Measurements from ENCODE around the gene VAPB. TPM values are rescaled to one million over a fixed set of nuclear protein-coding genes. Genes with fewer than 3 reads are reported as not detected.

VAPB gene
- total and polyA plus RNA-seq, 2 of the 4 experiments (the other 2 are of a cell fraction) = 9.1 to 26.0 TPM

DNA sequence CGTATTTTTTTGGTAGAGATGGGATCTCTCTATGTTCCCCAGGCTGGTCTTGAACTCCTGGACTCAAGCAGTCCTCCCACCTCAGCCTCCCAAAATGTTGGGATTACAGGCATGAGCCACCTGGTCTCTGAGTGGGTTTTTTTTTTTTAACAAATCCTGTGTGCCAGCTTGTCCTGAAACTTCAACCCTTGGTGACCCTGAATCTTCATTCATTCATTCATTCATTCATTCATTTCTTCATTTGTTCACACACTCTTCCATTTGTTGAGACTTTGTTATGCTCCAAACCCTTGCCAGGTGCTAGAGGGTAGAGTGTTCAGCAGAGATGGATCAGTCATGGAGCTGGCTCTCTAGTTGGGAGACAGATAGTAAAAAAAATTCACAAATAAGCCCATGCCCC is 12.0 kb upstream of the VAPB start:
- H2AK5ac ChIP-seq (ENCODE audit: low read depth, low read length) = no peak overlapping the region
- H3K14ac ChIP-seq (replicated peaks; ENCODE audit: low read depth, low read length) = no peak overlapping the region
- no peaks in the 10 kb centered on the region; the same call in 1 of the 2 replicates for H3K4me1 ChIP-seq (ENCODE audit: control insufficient read depth, insufficient read depth, low read length)
- H3K27me3 ChIP-seq (ENCODE audit: control insufficient read depth, insufficient read depth, low read length) = 0 out of 2 replicates have a peak, but pooled peaks cover 2% of the 10 kb centered on the region
- H2BK20ac ChIP-seq (ENCODE audit: low read depth, low read length) = no peak overlapping the region
- H3K36me3 ChIP-seq (ENCODE audit: control insufficient read depth, insufficient read depth, low read length) = no peaks in the 10 kb centered on the region
- DNase-seq = no peak
- no peak overlapping the region for H3K18ac ChIP-seq (ENCODE audit: low read depth, low read length)
- H3K79me1 ChIP-seq (ENCODE audit: low read depth in 1 of 2, low read length in 2 of 2) = no peaks in the 10 kb centered on the region
- POLR2A ChIA-PET (ENCODE audit: unreplicated experiment) = interaction anchor here (0.9 kb wide), 1 partner anchor 12 kb away, joined by 5 read pairs; the partner anchor contains the start of gene VAPB
- H4K91ac ChIP-seq (ENCODE audit: insufficient read depth, low read depth, low read length) = no peak overlapping the region
- in situ Hi-C loops (cut with MboI; ENCODE audit: low sequenced_read_pairs) = no loop called here
- no peak overlapping the region for H3K9ac ChIP-seq (ENCODE audit: low read depth, low read length)
- no peak for ATAC-seq (ENCODE audit: low read depth)
- TF ChIP-seq, protein P1, sequence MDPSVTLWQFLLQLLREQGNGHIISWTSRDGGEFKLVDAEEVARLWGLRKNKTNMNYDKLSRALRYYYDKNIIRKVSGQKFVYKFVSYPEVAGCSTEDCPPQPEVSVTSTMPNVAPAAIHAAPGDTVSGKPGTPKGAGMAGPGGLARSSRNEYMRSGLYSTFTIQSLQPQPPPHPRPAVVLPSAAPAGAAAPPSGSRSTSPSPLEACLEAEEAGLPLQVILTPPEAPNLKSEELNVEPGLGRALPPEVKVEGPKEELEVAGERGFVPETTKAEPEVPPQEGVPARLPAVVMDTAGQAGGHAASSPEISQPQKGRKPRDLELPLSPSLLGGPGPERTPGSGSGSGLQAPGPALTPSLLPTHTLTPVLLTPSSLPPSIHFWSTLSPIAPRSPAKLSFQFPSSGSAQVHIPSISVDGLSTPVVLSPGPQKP (IDR thresholded peaks at IDR 0.05; ENCODE audit: borderline replicate concordance, low read depth, low read length) = no peak
- WGBS, 2 experiments (ENCODE audit: extremely low coverage in 2 of 2, insufficient read length in 1 of 2) = no CpG with 5 or more reads among the region's 1 CpG
- H3K4me2 ChIP-seq (ENCODE audit: low read depth, low read length) = no peak overlapping the region
- dilution Hi-C loops (cut with HindIII; ENCODE audit: low sequenced_read_pairs, unreplicated experiment) = no loop called here
- H3K4me3 ChIP-seq (ENCODE audit: insufficient read depth, low read depth, low read length) = no peak overlapping the region
- no peak overlapping the region for H4K5ac ChIP-seq (ENCODE audit: low read depth, low read length)
- no peaks in the 10 kb centered on the region for H4K20me1 ChIP-seq (ENCODE audit: insufficient read depth, low read length)
- H3K23ac ChIP-seq (ENCODE audit: low read depth, low read length) = no peak overlapping the region
- CTCF ChIA-PET = interaction anchor here (0.6 to 0.8 kb wide), 2 partner anchors 10 to 21 kb away, joined by 3 read pairs; no protein-coding TSS in a partner anchor
- H2BK15ac ChIP-seq (ENCODE audit: low read depth, low read length) = no peak overlapping the region
- H2BK120ac ChIP-seq (ENCODE audit: low read depth, low read length) = no peak overlapping the region
- no peak overlapping the region for H3K27ac ChIP-seq (ENCODE audit: insufficient read depth, low read length)
- H3K56ac ChIP-seq (ENCODE audit: extremely low read depth, insufficient read depth, low read length) = no peak overlapping the region
- H2BK5ac ChIP-seq (ENCODE audit: low read depth, low read length, poor library complexity, severe bottlenecking) = no peak overlapping the region
- H3K4ac ChIP-seq (ENCODE audit: low read depth, low read length) = no peak overlapping the region
- BruUV-seq (replicated peaks) = no TSS peak
- H3K9me3 ChIP-seq (ENCODE audit: control insufficient read depth, insufficient read depth, low read length) = peaks cover 8% of the 10 kb centered on the region
- H3K9me1 ChIP-seq (ENCODE audit: insufficient read depth, low read length) = peaks cover 5% of the 10 kb centered on the region; the same call in 1 of the 2 replicates
- no peak overlapping the region for H4K8ac ChIP-seq (ENCODE audit: low read depth in 2 of 2, low read length in 2 of 2)
- intact Hi-C loops (cut with micrococcal nuclease) = loop anchor here (5.0 kb wide), 1 partner anchor 50 kb away; no protein-coding TSS in a partner anchor
- H2AK9ac ChIP-seq (replicated peaks; ENCODE audit: low read depth, low read length, poor library complexity) = no peak overlapping the region
- H2AFZ ChIP-seq (replicated peaks; ENCODE audit: low read length, poor library complexity) = no peak overlapping the region

Data from IMR-90 (cell line).